ENCODE measurements around the gene MYH14. TPM values are rescaled to one million over a fixed set of nuclear protein-coding genes. Genes with fewer than 3 reads are reported as not detected.

Gene MYH14
- total RNA-seq, 1 donor from 2014 or later, result 146 TPM

GRCh38 chr19:50192463-50193211 is 10.8 kb upstream of the MYH14 start:
- peaks cover 7% of the 10 kb centered on the region for H3K27me3 ChIP-seq
- H3K36me3 ChIP-seq, result no peaks in the 10 kb centered on the region
- H3K4me1 ChIP-seq, result no peaks in the 10 kb centered on the region
- H3K27ac ChIP-seq, result no peak overlapping the region
- no peak overlapping the region for H3K4me3 ChIP-seq
- DNase-seq (no peak), ATAC-seq (no peak)
- TF ChIP-seq, protein P1, sequence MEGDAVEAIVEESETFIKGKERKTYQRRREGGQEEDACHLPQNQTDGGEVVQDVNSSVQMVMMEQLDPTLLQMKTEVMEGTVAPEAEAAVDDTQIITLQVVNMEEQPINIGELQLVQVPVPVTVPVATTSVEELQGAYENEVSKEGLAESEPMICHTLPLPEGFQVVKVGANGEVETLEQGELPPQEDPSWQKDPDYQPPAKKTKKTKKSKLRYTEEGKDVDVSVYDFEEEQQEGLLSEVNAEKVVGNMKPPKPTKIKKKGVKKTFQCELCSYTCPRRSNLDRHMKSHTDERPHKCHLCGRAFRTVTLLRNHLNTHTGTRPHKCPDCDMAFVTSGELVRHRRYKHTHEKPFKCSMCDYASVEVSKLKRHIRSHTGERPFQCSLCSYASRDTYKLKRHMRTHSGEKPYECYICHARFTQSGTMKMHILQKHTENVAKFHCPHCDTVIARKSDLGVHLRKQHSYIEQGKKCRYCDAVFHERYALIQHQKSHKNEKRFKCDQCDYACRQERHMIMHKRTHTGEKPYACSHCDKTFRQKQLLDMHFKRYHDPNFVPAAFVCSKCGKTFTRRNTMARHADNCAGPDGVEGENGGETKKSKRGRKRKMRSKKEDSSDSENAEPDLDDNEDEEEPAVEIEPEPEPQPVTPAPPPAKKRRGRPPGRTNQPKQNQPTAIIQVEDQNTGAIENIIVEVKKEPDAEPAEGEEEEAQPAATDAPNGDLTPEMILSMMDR (IDR thresholded peaks at IDR 0.05), result no peak
- no peaks in the 10 kb centered on the region for H3K9me3 ChIP-seq
- intact Hi-C loops (cut with DNase I), result no loop called here

- Histone ChIP-seq H3K4me3 (no peak overlapping the region), H3K4me1 (peaks cover 13% of the 10 kb centered on the region), H3K36me3 (no peaks in the 10 kb centered on the region), H3K27ac (no peak overlapping the region), H3K9me3 (no peaks in the 10 kb centered on the region), H3K27me3 (peaks cover 7% of the 10 kb centered on the region)
- DNase-seq, result no peak
- TF ChIP-seq, protein P1 (IDR thresholded peaks at IDR 0.05), result no peak
- intact Hi-C loops (cut with DNase I), result no loop called here
- no peak for ATAC-seq
These were observed 8.2 kb upstream of the MYH14 start for GRCh38 chr19:50195224-50195623.

GRCh38 chr19:50196322-50196932 is 7.0 kb upstream of the MYH14 start:
- TF ChIP-seq, protein P1 (IDR thresholded peaks at IDR 0.05), result no peak
- Histone ChIP-seq H3K36me3 (no peaks in the 10 kb centered on the region), H3K9me3 (no peaks in the 10 kb centered on the region), H3K27me3 (peaks cover 7% of the 10 kb centered on the region), H3K4me3 (no peak overlapping the region), H3K27ac (no peak overlapping the region), H3K4me1 (peaks cover 13% of the 10 kb centered on the region)
- ATAC-seq (no peak), DNase-seq (no peak)
- intact Hi-C loops (cut with DNase I), result no loop called here

- no peak for DNase-seq
- TF ChIP-seq, protein P1 (IDR thresholded peaks at IDR 0.05), result no peak
- Histone ChIP-seq H3K27ac (no peak overlapping the region), H3K9me3 (no peaks in the 10 kb centered on the region), H3K4me1 (peaks cover 13% of the 10 kb centered on the region), H3K4me3 (no peak overlapping the region), H3K27me3 (peaks cover 7% of the 10 kb centered on the region), H3K36me3 (no peaks in the 10 kb centered on the region)
- no peak for ATAC-seq
- intact Hi-C loops (cut with DNase I), result no loop called here
These were observed 6.1 kb upstream of the MYH14 start for GRCh38 chr19:50197348-50197747.

GRCh38 chr19:50198431-50199258 is 4.8 kb upstream of the MYH14 start:
- Histone ChIP-seq H3K36me3 (no peaks in the 10 kb centered on the region), H3K4me3 (no peak overlapping the region), H3K9me3 (no peaks in the 10 kb centered on the region), H3K4me1 (peaks cover 13% of the 10 kb centered on the region), H3K27ac (no peak overlapping the region), H3K27me3 (peaks cover 16% of the 10 kb centered on the region)
- ATAC-seq (no peak), DNase-seq (no peak)
- intact Hi-C loops (cut with DNase I), result no loop called here
- TF ChIP-seq, protein P1 (IDR thresholded peaks at IDR 0.05), result no peak

Data from upper lobe of right lung (tissue), 1 donor.